ENCODE results near the gene TRIM71.

TRIM71 gene

GRCh38 chr3:32862936-32863487, 45.2 kb downstream of the TRIM71 start:
- Histone ChIP-seq H3K9ac (ENCODE audit: low read depth, low read length) (no peak overlapping the region), H3K9me3 (ENCODE audit: insufficient read depth, low read length, severe bottlenecking) (no peaks in the 10 kb centered on the region), H3K36me3 (ENCODE audit: insufficient read depth, low read length) (no peaks in the 10 kb centered on the region), H3K27ac (ENCODE audit: low read length) (no peak overlapping the region), H4K20me1 (ENCODE audit: insufficient read depth, low read length) (no peaks in the 10 kb centered on the region), H3K4me1 (ENCODE audit: insufficient read depth, low read length) (no peaks in the 10 kb centered on the region), H3K27me3 (ENCODE audit: insufficient read depth, low read length, poor library complexity) (no peaks in the 10 kb centered on the region), H3K79me2 (ENCODE audit: insufficient read depth, low read length) (no peaks in the 10 kb centered on the region), H3K4me2 (ENCODE audit: insufficient read depth, low read length) (no peak overlapping the region), H2AFZ (ENCODE audit: low read depth, low read length) (no peak overlapping the region), H3K4me3 (ENCODE audit: low read depth in 1 of 2, low read length in 2 of 2) (no peak overlapping the region)
- ATAC-seq (ENCODE audit: insufficient read depth, low read depth) (no peak), DNase-seq (no peak)
- TF ChIP-seq EZH2 (IDR thresholded peaks at IDR 0.05; ENCODE audit: borderline replicate concordance, low read depth, low read length, severe bottlenecking) (no peak), CTCF (IDR thresholded peaks at IDR 0.05; ENCODE audit: borderline replicate concordance, extremely low read depth, low read length, poor library complexity, severe bottlenecking) (no peak)

GRCh38 chr3:32865383-32865782, 47.6 kb downstream of the TRIM71 start:
- no peak overlapping the region for H3K27ac ChIP-seq (ENCODE audit: low read length)
- DNase-seq (no peak), ATAC-seq (ENCODE audit: insufficient read depth, low read depth) (no peak)
- no peaks in the 10 kb centered on the region for H3K9me3 ChIP-seq (ENCODE audit: insufficient read depth, low read length, severe bottlenecking)
- peaks cover 8% of the 10 kb centered on the region for H3K4me1 ChIP-seq (ENCODE audit: insufficient read depth, low read length)
- H3K9ac ChIP-seq (ENCODE audit: low read depth, low read length): no peak overlapping the region
- no peaks in the 10 kb centered on the region for H3K27me3 ChIP-seq (ENCODE audit: insufficient read depth, low read length, poor library complexity)
- H4K20me1 ChIP-seq (ENCODE audit: insufficient read depth, low read length): no peaks in the 10 kb centered on the region
- H3K36me3 ChIP-seq (ENCODE audit: insufficient read depth, low read length): no peaks in the 10 kb centered on the region
- no peak overlapping the region for H3K4me2 ChIP-seq (ENCODE audit: insufficient read depth, low read length)
- H2AFZ ChIP-seq (ENCODE audit: low read depth, low read length): no peak overlapping the region
- TF ChIP-seq CTCF (IDR thresholded peaks at IDR 0.05; ENCODE audit: borderline replicate concordance, extremely low read depth, low read length, poor library complexity, severe bottlenecking): no peak
- TF ChIP-seq EZH2 (IDR thresholded peaks at IDR 0.05; ENCODE audit: borderline replicate concordance, low read depth, low read length, severe bottlenecking): no peak
- no peaks in the 10 kb centered on the region for H3K79me2 ChIP-seq (ENCODE audit: insufficient read depth, low read length)
- H3K4me3 ChIP-seq (ENCODE audit: low read depth in 1 of 2, low read length in 2 of 2): no peak overlapping the region

- Histone ChIP-seq H3K4me3 (ENCODE audit: low read depth in 1 of 2, low read length in 2 of 2) (no peak overlapping the region), H4K20me1 (ENCODE audit: insufficient read depth, low read length) (no peaks in the 10 kb centered on the region), H2AFZ (ENCODE audit: low read depth, low read length) (no peak overlapping the region), H3K9ac (ENCODE audit: low read depth, low read length) (no peak overlapping the region), H3K4me1 (ENCODE audit: insufficient read depth, low read length) (peaks cover 9% of the 10 kb centered on the region), H3K36me3 (ENCODE audit: insufficient read depth, low read length) (no peaks in the 10 kb centered on the region), H3K4me2 (ENCODE audit: insufficient read depth, low read length) (no peak overlapping the region), H3K9me3 (ENCODE audit: insufficient read depth, low read length, severe bottlenecking) (no peaks in the 10 kb centered on the region), H3K27me3 (ENCODE audit: insufficient read depth, low read length, poor library complexity) (no peaks in the 10 kb centered on the region), H3K27ac (ENCODE audit: low read length) (no peak overlapping the region), H3K79me2 (ENCODE audit: insufficient read depth, low read length) (no peaks in the 10 kb centered on the region)
- TF ChIP-seq EZH2 (IDR thresholded peaks at IDR 0.05; ENCODE audit: borderline replicate concordance, low read depth, low read length, severe bottlenecking): no peak
- TF ChIP-seq CTCF (IDR thresholded peaks at IDR 0.05; ENCODE audit: borderline replicate concordance, extremely low read depth, low read length, poor library complexity, severe bottlenecking): no peak
- ATAC-seq (ENCODE audit: insufficient read depth, low read depth) (no peak), DNase-seq (no peak)
Measured at GRCh38 chr3:32866533-32866932, 48.7 kb downstream of the TRIM71 start.

GRCh38 chr3:32867954-32868353, 50.2 kb downstream of the TRIM71 start:
- H4K20me1 ChIP-seq (ENCODE audit: insufficient read depth, low read length): no peaks in the 10 kb centered on the region
- no peak overlapping the region for H3K27ac ChIP-seq (ENCODE audit: low read length)
- no peak for TF ChIP-seq EZH2 (IDR thresholded peaks at IDR 0.05; ENCODE audit: borderline replicate concordance, low read depth, low read length, severe bottlenecking)
- TF ChIP-seq CTCF (IDR thresholded peaks at IDR 0.05; ENCODE audit: borderline replicate concordance, extremely low read depth, low read length, poor library complexity, severe bottlenecking): no peak
- peaks cover 9% of the 10 kb centered on the region for H3K4me1 ChIP-seq (ENCODE audit: insufficient read depth, low read length)
- ATAC-seq (ENCODE audit: insufficient read depth, low read depth): no peak
- H3K4me3 ChIP-seq (ENCODE audit: low read depth in 1 of 2, low read length in 2 of 2): no peak overlapping the region
- no peak for DNase-seq
- no peaks in the 10 kb centered on the region for H3K36me3 ChIP-seq (ENCODE audit: insufficient read depth, low read length)
- H3K9ac ChIP-seq (ENCODE audit: low read depth, low read length): no peak overlapping the region
- no peaks in the 10 kb centered on the region for H3K79me2 ChIP-seq (ENCODE audit: insufficient read depth, low read length)
- H3K9me3 ChIP-seq (ENCODE audit: insufficient read depth, low read length, severe bottlenecking): no peaks in the 10 kb centered on the region
- no peak overlapping the region for H2AFZ ChIP-seq (ENCODE audit: low read depth, low read length)
- no peak overlapping the region for H3K4me2 ChIP-seq (ENCODE audit: insufficient read depth, low read length)
- H3K27me3 ChIP-seq (ENCODE audit: insufficient read depth, low read length, poor library complexity): no peaks in the 10 kb centered on the region

All from DND-41 (cell line).